ENCODE data around the gene TTLL7.

TTLL7 gene

GRCh38 chr1:84019217-84019616 is 20.3 kb upstream of the TTLL7 start:
- Histone ChIP-seq H3F3A (ENCODE audit: insufficient read depth, low read length) (no peaks in the 10 kb centered on the region), H3K79me2 (ENCODE audit: insufficient read depth, low read length) (no peaks in the 10 kb centered on the region), H3K27me3 (ENCODE audit: insufficient read depth, low read length) (no peaks in the 10 kb centered on the region), H3K9ac (ENCODE audit: low read length) (no peak overlapping the region), H2AFZ (ENCODE audit: low read length) (no peak overlapping the region), H3K9me2 (ENCODE audit: low read depth, low read length) (no peaks in the 10 kb centered on the region), H3K9me3 (ENCODE audit: low read length) (no peaks in the 10 kb centered on the region; the same call in 1 of the 2 replicates), H3K4me2 (ENCODE audit: low read length) (no peak overlapping the region), H3K36me3 (ENCODE audit: insufficient read depth, low read length) (no peaks in the 10 kb centered on the region), H3K27ac (ENCODE audit: low read depth, low read length, poor library complexity, severe bottlenecking) (no peak overlapping the region), H3K4me3 (ENCODE audit: low read depth, low read length, poor library complexity, severe bottlenecking) (no peak overlapping the region), H3K4me1 (ENCODE audit: insufficient read depth, low read length, severe bottlenecking) (no peaks in the 10 kb centered on the region), H4K20me1 (ENCODE audit: insufficient read depth, low read length) (no peaks in the 10 kb centered on the region)
- TF ChIP-seq, protein P1, sequence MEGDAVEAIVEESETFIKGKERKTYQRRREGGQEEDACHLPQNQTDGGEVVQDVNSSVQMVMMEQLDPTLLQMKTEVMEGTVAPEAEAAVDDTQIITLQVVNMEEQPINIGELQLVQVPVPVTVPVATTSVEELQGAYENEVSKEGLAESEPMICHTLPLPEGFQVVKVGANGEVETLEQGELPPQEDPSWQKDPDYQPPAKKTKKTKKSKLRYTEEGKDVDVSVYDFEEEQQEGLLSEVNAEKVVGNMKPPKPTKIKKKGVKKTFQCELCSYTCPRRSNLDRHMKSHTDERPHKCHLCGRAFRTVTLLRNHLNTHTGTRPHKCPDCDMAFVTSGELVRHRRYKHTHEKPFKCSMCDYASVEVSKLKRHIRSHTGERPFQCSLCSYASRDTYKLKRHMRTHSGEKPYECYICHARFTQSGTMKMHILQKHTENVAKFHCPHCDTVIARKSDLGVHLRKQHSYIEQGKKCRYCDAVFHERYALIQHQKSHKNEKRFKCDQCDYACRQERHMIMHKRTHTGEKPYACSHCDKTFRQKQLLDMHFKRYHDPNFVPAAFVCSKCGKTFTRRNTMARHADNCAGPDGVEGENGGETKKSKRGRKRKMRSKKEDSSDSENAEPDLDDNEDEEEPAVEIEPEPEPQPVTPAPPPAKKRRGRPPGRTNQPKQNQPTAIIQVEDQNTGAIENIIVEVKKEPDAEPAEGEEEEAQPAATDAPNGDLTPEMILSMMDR (IDR thresholded peaks at IDR 0.05; ENCODE audit: low read length): no peak
- TF ChIP-seq EZH2 (IDR thresholded peaks at IDR 0.05; ENCODE audit: borderline replicate concordance, low read length): no peak

GRCh38 chr1:84013708-84014107 is 14.8 kb upstream of the TTLL7 start:
- H3K4me1 ChIP-seq (ENCODE audit: insufficient read depth, low read length, severe bottlenecking): no peaks in the 10 kb centered on the region
- no peaks in the 10 kb centered on the region for H3K36me3 ChIP-seq (ENCODE audit: insufficient read depth, low read length)
- TF ChIP-seq EZH2 (IDR thresholded peaks at IDR 0.05; ENCODE audit: borderline replicate concordance, low read length): no peak
- TF ChIP-seq, protein P1 (IDR thresholded peaks at IDR 0.05; ENCODE audit: low read length): no peak
- no peaks in the 10 kb centered on the region for H3K9me3 ChIP-seq (ENCODE audit: low read length)
- H3F3A ChIP-seq (ENCODE audit: insufficient read depth, low read length): no peaks in the 10 kb centered on the region
- H3K4me3 ChIP-seq (ENCODE audit: low read depth, low read length, poor library complexity, severe bottlenecking): no peak overlapping the region
- no peak overlapping the region for H3K27ac ChIP-seq (ENCODE audit: low read depth, low read length, poor library complexity, severe bottlenecking)
- H4K20me1 ChIP-seq (ENCODE audit: insufficient read depth, low read length): no peaks in the 10 kb centered on the region
- H3K9ac ChIP-seq (ENCODE audit: low read length): no peak overlapping the region
- no peaks in the 10 kb centered on the region for H3K27me3 ChIP-seq (ENCODE audit: insufficient read depth, low read length)
- no peak overlapping the region for H2AFZ ChIP-seq (ENCODE audit: low read length)
- no peaks in the 10 kb centered on the region for H3K79me2 ChIP-seq (ENCODE audit: insufficient read depth, low read length)
- H3K4me2 ChIP-seq (ENCODE audit: low read length): no peak overlapping the region
- no peaks in the 10 kb centered on the region for H3K9me2 ChIP-seq (ENCODE audit: low read depth, low read length)

DNA sequence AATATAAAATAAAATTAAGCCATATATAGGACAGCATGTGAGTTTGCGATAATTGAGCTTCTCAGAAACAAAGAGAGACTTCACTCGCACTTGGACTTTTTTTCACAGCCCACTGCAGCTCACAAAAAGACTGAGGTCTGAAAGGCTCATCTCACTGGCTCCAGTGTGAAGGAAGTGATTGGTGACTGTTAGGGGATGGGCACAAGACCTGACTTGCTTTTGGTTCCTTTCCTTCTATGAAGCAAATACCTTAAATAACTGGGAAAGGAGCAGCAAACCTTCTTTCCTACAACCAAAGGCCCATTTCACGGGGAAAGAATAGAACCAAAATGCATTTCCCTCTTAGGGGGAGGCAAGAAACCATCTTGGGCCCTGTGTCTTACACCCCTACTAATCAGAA is 13.1 kb upstream of the TTLL7 start:
- Histone ChIP-seq H3K27me3 (ENCODE audit: insufficient read depth, low read length) (no peaks in the 10 kb centered on the region), H2AFZ (ENCODE audit: low read length) (no peak overlapping the region), H3F3A (ENCODE audit: insufficient read depth, low read length) (no peaks in the 10 kb centered on the region), H3K9me3 (ENCODE audit: low read length) (no peaks in the 10 kb centered on the region), H3K4me2 (ENCODE audit: low read length) (no peak overlapping the region), H3K4me3 (ENCODE audit: low read depth, low read length, poor library complexity, severe bottlenecking) (no peak overlapping the region), H3K79me2 (ENCODE audit: insufficient read depth, low read length) (no peaks in the 10 kb centered on the region), H3K36me3 (ENCODE audit: insufficient read depth, low read length) (no peaks in the 10 kb centered on the region), H3K9me2 (ENCODE audit: low read depth, low read length) (no peaks in the 10 kb centered on the region), H3K4me1 (ENCODE audit: insufficient read depth, low read length, severe bottlenecking) (no peaks in the 10 kb centered on the region), H4K20me1 (ENCODE audit: insufficient read depth, low read length) (no peaks in the 10 kb centered on the region), H3K27ac (ENCODE audit: low read depth, low read length, poor library complexity, severe bottlenecking) (no peak overlapping the region), H3K9ac (ENCODE audit: low read length) (no peak overlapping the region)
- no peak for TF ChIP-seq EZH2 (IDR thresholded peaks at IDR 0.05; ENCODE audit: borderline replicate concordance, low read length)
- TF ChIP-seq, protein P1 (IDR thresholded peaks at IDR 0.05; ENCODE audit: low read length): no peak
